ENCODE results near the gene ABHD17B. TPM values are rescaled to one million over a fixed set of nuclear protein-coding genes. Genes with fewer than 3 reads are reported as not detected.

Gene ABHD17B
- polyA plus RNA-seq, 2 of the 4 experiments (the other 2 are of a cell fraction) = 16.6 to 25.3 TPM

DNA sequence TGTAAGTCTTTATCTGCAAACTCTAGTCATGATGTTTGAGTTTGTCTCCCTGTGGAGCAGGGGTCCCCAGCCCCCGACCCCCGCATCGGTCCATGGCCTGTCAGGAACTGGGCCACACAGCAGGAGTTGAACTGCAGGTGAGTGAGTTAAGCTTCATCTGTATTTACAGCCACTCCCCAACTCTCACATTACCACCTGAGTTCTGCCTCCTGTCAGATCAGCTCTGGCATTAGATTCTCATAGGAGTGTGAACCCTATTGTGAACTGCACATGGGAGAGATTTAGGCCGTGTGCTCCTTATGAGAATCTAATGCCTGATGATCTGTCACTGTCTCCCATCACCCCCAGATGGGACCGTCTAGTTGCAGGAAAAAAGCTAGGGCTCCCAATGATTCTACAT is 7.4 kb upstream of the ABHD17B start:
- ChIA-PET CTCF (interaction anchor here (1.2 kb wide), 1 partner anchor 121 kb away, joined by 4 read pairs; no protein-coding TSS in a partner anchor), POLR2A (no interaction called here)
- Histone ChIP-seq H3K4me1 (0 out of 3 replicates have a peak, but pooled peaks cover 3% of the 10 kb centered on the region), H3K27ac (no peak overlapping the region), H3K9me3 (no peaks in the 10 kb centered on the region), H3K4me3 (no peak overlapping the region), H3K4me2 (no peak overlapping the region)
- no peak for TF ChIP-seq RNF2 (IDR thresholded peaks at IDR 0.05; ENCODE audit: borderline replicate concordance, low read depth)
- TF ChIP-seq, protein P1, sequence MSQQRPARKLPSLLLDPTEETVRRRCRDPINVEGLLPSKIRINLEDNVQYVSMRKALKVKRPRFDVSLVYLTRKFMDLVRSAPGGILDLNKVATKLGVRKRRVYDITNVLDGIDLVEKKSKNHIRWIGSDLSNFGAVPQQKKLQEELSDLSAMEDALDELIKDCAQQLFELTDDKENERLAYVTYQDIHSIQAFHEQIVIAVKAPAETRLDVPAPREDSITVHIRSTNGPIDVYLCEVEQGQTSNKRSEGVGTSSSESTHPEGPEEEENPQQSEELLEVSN (IDR thresholded peaks at IDR 0.05; ENCODE audit: borderline replicate concordance, low read depth) = no peak
- TF ChIP-seq EHMT2 (IDR thresholded peaks at IDR 0.05; ENCODE audit: low read depth) = no peak
- TF ChIP-seq, protein P2, sequence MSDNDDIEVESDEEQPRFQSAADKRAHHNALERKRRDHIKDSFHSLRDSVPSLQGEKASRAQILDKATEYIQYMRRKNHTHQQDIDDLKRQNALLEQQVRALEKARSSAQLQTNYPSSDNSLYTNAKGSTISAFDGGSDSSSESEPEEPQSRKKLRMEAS (IDR thresholded peaks at IDR 0.05) = no peak
- TF ChIP-seq HOXB5 (CRISPR knock-in tag; IDR thresholded peaks at IDR 0.05) = no peak
- TF ChIP-seq POLR2A (IDR thresholded peaks at IDR 0.05; ENCODE audit: low read length) = no peak
- TF ChIP-seq FOSB (CRISPR knock-in tag; IDR thresholded peaks at IDR 0.05) = no peak
- TF ChIP-seq MYC (IDR thresholded peaks at IDR 0.05; ENCODE audit: borderline replicate concordance, low read length) = no peak
- TF ChIP-seq, protein P3, sequence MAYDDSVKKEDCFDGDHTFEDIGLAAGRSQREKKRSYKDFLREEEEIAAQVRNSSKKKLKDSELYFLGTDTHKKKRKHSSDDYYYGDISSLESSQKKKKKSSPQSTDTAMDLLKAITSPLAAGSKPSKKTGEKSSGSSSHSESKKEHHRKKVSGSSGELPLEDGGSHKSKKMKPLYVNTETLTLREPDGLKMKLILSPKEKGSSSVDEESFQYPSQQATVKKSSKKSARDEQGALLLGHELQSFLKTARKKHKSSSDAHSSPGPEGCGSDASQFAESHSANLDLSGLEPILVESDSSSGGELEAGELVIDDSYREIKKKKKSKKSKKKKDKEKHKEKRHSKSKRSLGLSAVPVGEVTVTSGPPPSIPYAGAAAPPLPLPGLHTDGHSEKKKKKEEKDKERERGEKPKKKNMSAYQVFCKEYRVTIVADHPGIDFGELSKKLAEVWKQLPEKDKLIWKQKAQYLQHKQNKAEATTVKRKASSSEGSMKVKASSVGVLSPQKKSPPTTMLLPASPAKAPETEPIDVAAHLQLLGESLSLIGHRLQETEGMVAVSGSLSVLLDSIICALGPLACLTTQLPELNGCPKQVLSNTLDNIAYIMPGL (CRISPR knock-in tag; IDR thresholded peaks at IDR 0.05; ENCODE audit: borderline replicate concordance) = no peak
- no peak for TF ChIP-seq HEYL (CRISPR knock-in tag; IDR thresholded peaks at IDR 0.05)
- TF ChIP-seq FOXS1 (CRISPR knock-in tag; IDR thresholded peaks at IDR 0.05) = no peak
- no peak for TF ChIP-seq BHLHE40 (IDR thresholded peaks at IDR 0.05; ENCODE audit: low read depth, low read length)
- TF ChIP-seq NR3C1 (IDR thresholded peaks at IDR 0.05) = no peak
- TF ChIP-seq PHF8 (IDR thresholded peaks at IDR 0.05; ENCODE audit: borderline replicate concordance, low read depth) = no peak
- no peak for TF ChIP-seq CHD4 (IDR thresholded peaks at IDR 0.05; ENCODE audit: borderline replicate concordance)
- TF ChIP-seq ZNF302 (CRISPR knock-in tag; IDR thresholded peaks at IDR 0.05) = no peak
- no peak for TF ChIP-seq ZSCAN20 (CRISPR knock-in tag; IDR thresholded peaks at IDR 0.05)
- no peak for DNase-seq (ENCODE audit: low read depth in 1 of 2, low spot score in 1 of 2)
- 89% methylated on average over 5 of the region's 5 CpGs for WGBS (ENCODE audit: missing lambda C conversion rate)
- ATAC-seq = no peak
- no peak for FAIRE-seq

DNA sequence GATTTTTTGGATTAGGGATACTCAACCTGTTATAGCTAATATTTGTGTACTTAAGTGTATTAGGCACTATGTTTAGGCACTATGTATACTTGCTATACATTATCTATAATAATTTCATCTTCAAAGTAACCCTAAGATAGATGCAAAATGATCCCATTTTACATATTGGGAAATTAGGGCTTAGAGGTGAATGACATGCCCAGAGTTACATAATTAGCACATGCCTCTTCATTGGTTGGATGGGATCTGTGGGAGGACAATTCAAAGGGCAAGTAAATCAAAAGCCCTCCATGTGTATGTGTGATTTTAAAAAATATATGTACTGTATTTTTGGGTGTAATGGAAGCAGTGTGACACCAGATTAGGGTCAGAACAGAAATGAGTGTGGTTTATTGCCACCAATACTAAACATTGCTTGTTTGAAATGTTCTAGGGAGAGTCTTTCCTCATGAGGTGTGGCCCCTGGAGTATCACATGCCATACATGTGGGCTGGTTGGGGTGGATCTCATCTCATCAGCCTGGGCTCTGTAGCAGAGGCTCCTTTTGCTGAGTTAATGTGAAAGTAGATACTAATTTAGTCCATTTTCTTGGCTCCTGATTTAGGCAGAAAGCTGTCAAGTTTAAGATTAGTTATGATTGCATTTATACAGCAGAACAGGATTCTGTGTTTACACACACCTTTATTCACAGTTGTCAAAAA is 6.0 kb upstream of the ABHD17B start:
- ATAC-seq (no peak), DNase-seq (ENCODE audit: low read depth in 1 of 2, low spot score in 1 of 2) (no peak), FAIRE-seq (no peak)
- CTCF ChIA-PET = no interaction called here
- Histone ChIP-seq H3K4me1 (peaks cover 12% of the 10 kb centered on the region; the same call in 1 of the 3 replicates), H3K4me3 (no peak overlapping the region), H3K27ac (no peak overlapping the region), H3K4me2 (no peak overlapping the region), H3K9me3 (no peaks in the 10 kb centered on the region)
- POLR2A ChIA-PET = no interaction called here
- TF ChIP-seq FOSB (CRISPR knock-in tag; IDR thresholded peaks at IDR 0.05) (no peak), ZC3H11A (IDR thresholded peaks at IDR 0.05) (no peak), GATA3 (IDR thresholded peaks at IDR 0.05; ENCODE audit: borderline replicate concordance) (no peak)

DNA sequence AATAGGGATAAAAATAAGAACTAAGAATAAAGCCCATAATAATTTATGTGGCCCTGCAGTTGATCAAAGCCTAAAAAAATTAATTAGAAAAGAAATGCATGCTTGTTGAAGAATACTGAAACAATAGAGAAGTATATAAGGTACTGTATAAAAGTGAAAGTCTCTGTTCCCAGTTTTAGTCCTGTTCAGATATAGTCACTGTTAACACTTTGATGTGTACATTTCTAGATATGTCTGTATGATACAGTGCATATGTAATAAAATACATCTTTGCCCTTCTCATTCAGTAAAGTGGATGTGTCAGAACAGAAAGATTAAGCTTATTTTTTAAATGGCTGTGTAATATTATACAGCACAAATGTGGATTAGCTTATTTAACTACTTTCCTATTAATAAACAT is 4.5 kb upstream of the ABHD17B start:
- peaks cover 12% of the 10 kb centered on the region; the same call in 1 of the 3 replicates for H3K4me1 ChIP-seq
- H3K9me3 ChIP-seq = no peaks in the 10 kb centered on the region
- ATAC-seq (no peak), DNase-seq (ENCODE audit: low read depth in 1 of 2, low spot score in 1 of 2) (no peak), FAIRE-seq (no peak)
- ChIA-PET POLR2A (no interaction called here), CTCF (interaction anchor here (1.5 kb wide), 1 partner anchor 22 kb away, joined by 3 read pairs; no protein-coding TSS in a partner anchor)
- H3K27ac ChIP-seq = no peak overlapping the region
- no peak overlapping the region for H3K4me2 ChIP-seq
- no peak overlapping the region for H3K4me3 ChIP-seq
- TF ChIP-seq FOSL2 (IDR thresholded peaks at IDR 0.05) = no peak
- TF ChIP-seq FOSL2 (CRISPR knock-in tag; IDR thresholded peaks at IDR 0.05) = no peak
- TF ChIP-seq, protein P4, sequence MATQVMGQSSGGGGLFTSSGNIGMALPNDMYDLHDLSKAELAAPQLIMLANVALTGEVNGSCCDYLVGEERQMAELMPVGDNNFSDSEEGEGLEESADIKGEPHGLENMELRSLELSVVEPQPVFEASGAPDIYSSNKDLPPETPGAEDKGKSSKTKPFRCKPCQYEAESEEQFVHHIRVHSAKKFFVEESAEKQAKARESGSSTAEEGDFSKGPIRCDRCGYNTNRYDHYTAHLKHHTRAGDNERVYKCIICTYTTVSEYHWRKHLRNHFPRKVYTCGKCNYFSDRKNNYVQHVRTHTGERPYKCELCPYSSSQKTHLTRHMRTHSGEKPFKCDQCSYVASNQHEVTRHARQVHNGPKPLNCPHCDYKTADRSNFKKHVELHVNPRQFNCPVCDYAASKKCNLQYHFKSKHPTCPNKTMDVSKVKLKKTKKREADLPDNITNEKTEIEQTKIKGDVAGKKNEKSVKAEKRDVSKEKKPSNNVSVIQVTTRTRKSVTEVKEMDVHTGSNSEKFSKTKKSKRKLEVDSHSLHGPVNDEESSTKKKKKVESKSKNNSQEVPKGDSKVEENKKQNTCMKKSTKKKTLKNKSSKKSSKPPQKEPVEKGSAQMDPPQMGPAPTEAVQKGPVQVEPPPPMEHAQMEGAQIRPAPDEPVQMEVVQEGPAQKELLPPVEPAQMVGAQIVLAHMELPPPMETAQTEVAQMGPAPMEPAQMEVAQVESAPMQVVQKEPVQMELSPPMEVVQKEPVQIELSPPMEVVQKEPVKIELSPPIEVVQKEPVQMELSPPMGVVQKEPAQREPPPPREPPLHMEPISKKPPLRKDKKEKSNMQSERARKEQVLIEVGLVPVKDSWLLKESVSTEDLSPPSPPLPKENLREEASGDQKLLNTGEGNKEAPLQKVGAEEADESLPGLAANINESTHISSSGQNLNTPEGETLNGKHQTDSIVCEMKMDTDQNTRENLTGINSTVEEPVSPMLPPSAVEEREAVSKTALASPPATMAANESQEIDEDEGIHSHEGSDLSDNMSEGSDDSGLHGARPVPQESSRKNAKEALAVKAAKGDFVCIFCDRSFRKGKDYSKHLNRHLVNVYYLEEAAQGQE (IDR thresholded peaks at IDR 0.05) = no peak
- TF ChIP-seq, protein P3 (CRISPR knock-in tag; IDR thresholded peaks at IDR 0.05; ENCODE audit: borderline replicate concordance) = no peak
- TF ChIP-seq, protein P5, sequence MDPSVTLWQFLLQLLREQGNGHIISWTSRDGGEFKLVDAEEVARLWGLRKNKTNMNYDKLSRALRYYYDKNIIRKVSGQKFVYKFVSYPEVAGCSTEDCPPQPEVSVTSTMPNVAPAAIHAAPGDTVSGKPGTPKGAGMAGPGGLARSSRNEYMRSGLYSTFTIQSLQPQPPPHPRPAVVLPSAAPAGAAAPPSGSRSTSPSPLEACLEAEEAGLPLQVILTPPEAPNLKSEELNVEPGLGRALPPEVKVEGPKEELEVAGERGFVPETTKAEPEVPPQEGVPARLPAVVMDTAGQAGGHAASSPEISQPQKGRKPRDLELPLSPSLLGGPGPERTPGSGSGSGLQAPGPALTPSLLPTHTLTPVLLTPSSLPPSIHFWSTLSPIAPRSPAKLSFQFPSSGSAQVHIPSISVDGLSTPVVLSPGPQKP (IDR thresholded peaks at IDR 0.05; ENCODE audit: low read depth, low read length) = no peak
- TF ChIP-seq EP300 (IDR thresholded peaks at IDR 0.05) = no peak

All from A549 (cell line).